PC-3 (cell line): ENCODE measurements around the gene COL21A1.

Source experiments
- CTCF ChIP-seq: fragments of 300-600 bp; sonication (generic); conservative IDR thresholded peaks from 2 replicates; pipeline ENCODE4 v1.5.1; 2017; ENCODE audit warnings: antibody characterized with exemption, low read depth, mild to moderate bottlenecking, low read length
- EZH2 ChIP-seq: fragments of 300-600 bp; sonication (generic); IDR thresholded peaks from one replicate; pipeline ENCODE4 v1.6.1; 2017; ENCODE audit warnings: antibody characterized with exemption, mild to moderate bottlenecking, low read length; ENCODE audit not compliant: unreplicated experiment

- TF ChIP-seq CTCF (no peak), EZH2 (no peak)
These were observed 222.4 kb downstream of the COL21A1 start for GRCh38 chr6:56024931-56025330.
